ENCODE data around the gene SVOP.

- no peak for TF ChIP-seq CTCF (conservative IDR thresholded peaks at IDR 0.05; ENCODE audit: low read length)
- TF ChIP-seq EZH2phosphoT487 (IDR thresholded peaks at IDR 0.05; ENCODE audit: borderline replicate concordance, low read depth, low read length) = no peak
Measured at GRCh38 chr12:108980831-108981618, 39.8 kb downstream of the SVOP start.

Measured in OCI-LY7 (cell line).